Endothelial cell of umbilical vein (primary cell): Measurements from ENCODE around the gene MACROD2. TPM values are rescaled to one million over a fixed set of nuclear protein-coding genes. Genes with fewer than 3 reads are reported as not detected.

Source experiments
- BruUV-seq: library from RNA; stranded (reverse); fragments of 400-500 nt; replicated peaks from 2 replicates; lab custom pipeline; 2021; lab: Mats Ljungman, UMichigan
- CTCF ChIA-PET: fragments of 300-600, 350-600 bp; sonication (Branson Sonifier 250); formaldehyde crosslinking; loops from one replicate; lab custom pipeline; 2021; ENCODE audit warnings: antibody characterized with exemption, inconsistent platforms; lab: Charles Lee
- POLR2A ChIA-PET: fragments of 300-600, 350-600 bp; sonication (Branson Sonifier 250); formaldehyde crosslinking; loops from one replicate; lab custom pipeline; 2021; ENCODE audit warnings: antibody characterized with exemption, inconsistent platforms; lab: Charles Lee
- DNase-seq: peaks from one replicate; pipeline ENCODE4 v3.0.0-alpha.2; 2011; ENCODE audit warnings: low read depth, low spot score
- FAIRE-seq: peaks from 2 replicates; lab custom pipeline; 2011; peaks lifted over from hg19 to GRCh38; lab: Jason Lieb, UNC
- H2AFZ ChIP-seq: 2 replicates; pipeline ENCODE4 v1.6.0; 2012; ENCODE audit warnings: low read depth, low read length, control low read depth, inconsistent platforms
- H3K27ac ChIP-seq: 2 replicates; pipeline ENCODE4 v1.5.1; 2011; ENCODE audit warnings: low read depth, mild to moderate bottlenecking, control low read depth, low read length, moderate library complexity; ENCODE audit not compliant: insufficient read depth
- H3K27me3 ChIP-seq, 2 experiments: 2 replicates each; pipeline versions ENCODE4 v1.6.0 to v1.6.1; 2011; ENCODE audit warnings: low read length in 2 of 2, mixed read lengths in 1 of 2; ENCODE audit not compliant: control insufficient read depth in 2 of 2, insufficient read depth in 2 of 2
- H3K36me3 ChIP-seq, 2 experiments: 2 replicates in 1 of 2; 3 replicates in 1 of 2; pipeline ENCODE4 v1.5.1; 2011; ENCODE audit warnings: low read length in 2 of 2, mild to moderate bottlenecking in 1 of 2, moderate library complexity in 1 of 2; ENCODE audit not compliant: control insufficient read depth in 2 of 2, insufficient read depth in 2 of 2; ENCODE audit errors: extremely low read depth in 1 of 2
- H3K4me1 ChIP-seq: 3 replicates; pipeline ENCODE4 v1.5.1; 2011; ENCODE audit warnings: mild to moderate bottlenecking, low read length; ENCODE audit not compliant: control insufficient read depth, insufficient read depth; ENCODE audit errors: extremely low read depth
- H3K4me2 ChIP-seq: 2 replicates; pipeline ENCODE4 v1.6.1; 2011; ENCODE audit warnings: low read length, control low read depth, mixed read lengths; ENCODE audit not compliant: insufficient read depth
- H3K4me3 ChIP-seq, 3 experiments: fragments of 200-600 bp in 1 of 3; sonication (generic), shearing (Covaris generic) in 1 of 3; replicated peaks in 1 of 3; 2 replicates each; pipeline ENCODE4 v1.5.1; 2011 to 2016; ENCODE audit warnings: control low read depth in 3 of 3, low read length in 3 of 3, mild to moderate bottlenecking in 2 of 3, inconsistent platforms in 1 of 3, low read depth in 1 of 3, moderate library complexity in 1 of 3; ENCODE audit not compliant: insufficient read depth in 1 of 3
- H3K79me2 ChIP-seq: 2 replicates; pipeline ENCODE4 v1.6.0; 2012; ENCODE audit warnings: low read length, inconsistent platforms; ENCODE audit not compliant: control insufficient read depth, insufficient read depth
- H3K9ac ChIP-seq: replicated peaks from 2 replicates; pipeline ENCODE3; 2011; ENCODE audit warnings: low read length, control low read depth; ENCODE audit not compliant: insufficient read depth; ENCODE audit errors: extremely low read depth
- H3K9me1 ChIP-seq: replicated peaks from 3 replicates; pipeline ENCODE4 v1.6.0; 2011; ENCODE audit warnings: mild to moderate bottlenecking, low read length; ENCODE audit not compliant: control insufficient read depth, insufficient read depth; ENCODE audit errors: extremely low read depth
- H3K9me3 ChIP-seq: replicated peaks from 2 replicates; pipeline ENCODE4 v1.5.1; 2012; ENCODE audit warnings: low read length, inconsistent platforms; ENCODE audit not compliant: control insufficient read depth, insufficient read depth
- H4K20me1 ChIP-seq: replicated peaks from 2 replicates; pipeline ENCODE3; 2011; ENCODE audit warnings: mild to moderate bottlenecking, low read length; ENCODE audit not compliant: control insufficient read depth, insufficient read depth; ENCODE audit errors: extremely low read depth
- CTCF ChIP-seq, 2 donors: IDR thresholded peaks; 1 replicate in 1 of 2; 2 replicates in 1 of 2; pipeline ENCODE4 v1.5.1; 2011; ENCODE audit warnings: low read length in 2 of 2, mild to moderate bottlenecking in 2 of 2, moderate library complexity in 2 of 2, control low read depth in 1 of 2, inconsistent platforms in 1 of 2, low read depth in 1 of 2; ENCODE audit not compliant: insufficient read depth in 1 of 2; ENCODE audit errors: extremely low read depth in 1 of 2
- EZH2 ChIP-seq: IDR thresholded peaks from 2 replicates; pipeline ENCODE4 v1.6.1; 2012; ENCODE audit warnings: borderline replicate concordance, low read depth, mild to moderate bottlenecking, moderate library complexity, low read length, inconsistent platforms; ENCODE audit not compliant: severe bottlenecking
- FOS ChIP-seq: IDR thresholded peaks from 2 replicates; pipeline ENCODE4 v1.6.1; 2011; ENCODE audit warnings: mild to moderate bottlenecking, low read length, moderate library complexity, borderline replicate concordance; ENCODE audit not compliant: insufficient read depth
- GATA2 ChIP-seq: IDR thresholded peaks from 2 replicates; pipeline ENCODE4 v1.7.0; 2011; ENCODE audit warnings: low read depth, mild to moderate bottlenecking, moderate library complexity, mixed read lengths, low read length; ENCODE audit not compliant: insufficient read length, insufficient read depth
- JUN ChIP-seq: IDR thresholded peaks from 2 replicates; pipeline ENCODE4 v1.6.1; 2011; ENCODE audit warnings: borderline replicate concordance, low read depth; ENCODE audit not compliant: insufficient read length, insufficient read depth
- MAX ChIP-seq: IDR thresholded peaks from 2 replicates; pipeline ENCODE4 v1.6.1; 2011; ENCODE audit not compliant: insufficient read depth, insufficient read length
- MYC ChIP-seq: IDR thresholded peaks from one replicate; pipeline ENCODE4 v1.6.1; 2011; ENCODE audit warnings: mild to moderate bottlenecking, low read depth, low read length
- POLR2A ChIP-seq: IDR thresholded peaks from 2 replicates; pipeline ENCODE4 v1.6.1; 2012; ENCODE audit warnings: low read depth, mild to moderate bottlenecking, control low read depth, low read length
- POLR2AphosphoS5 ChIP-seq: IDR thresholded peaks from 2 replicates; pipeline ENCODE4 v1.6.1; 2012; ENCODE audit warnings: low read depth, mild to moderate bottlenecking, control low read depth, low read length, moderate library complexity; ENCODE audit not compliant: insufficient read depth
- dilution Hi-C: fragments of 300-500 bp; cut with MboI; formaldehyde crosslinking; loops from one replicate; pipeline ENCODE4 v1.15.0; 2019; ENCODE audit warnings: low sequenced_read_pairs; ENCODE audit not compliant: extremely low pct_ligation_motif_present
- intact Hi-C: fragments of 100-400 bp; cut with micrococcal nuclease; formaldehyde crosslinking; loops from one replicate; pipeline ENCODE4 v1.10.0; 2022
- polyA plus RNA-seq, 4 experiments: library from polyadenylated mRNA; depleted of rRNA in 3 of 4; stranded (reverse) in 3 of 4; unstranded in 1 of 4; fragments of >200 nt; gene quantifications; 2 replicates each; pipeline versions ENCODE4 v1.2.1 to v1.2.3, GENCODE V29; 2011 to 2012; ENCODE audit warnings: missing spikeins in 1 of 4
- total RNA-seq: library from RNA; stranded (reverse); gene quantifications from 2 replicates; pipeline ENCODE4 v1.2.3, GENCODE V29; 2021

Gene MACROD2
- total and polyA plus RNA-seq, 2 donors (not counting 3 experiments of a cell fraction or from before 2014, with no cell fraction given) = 0.11 to 0.73 TPM

GRCh38 chr20:15599961-15600360 is 1604.6 kb downstream of the MACROD2 start:
- no peak overlapping the region for H3K4me3 ChIP-seq
- H3K9me3 ChIP-seq = no peaks in the 10 kb centered on the region
- ChIA-PET CTCF (no interaction called here), POLR2A (no interaction called here)
- no peaks in the 10 kb centered on the region for H3K9me1 ChIP-seq
- no peaks in the 10 kb centered on the region for H3K4me1 ChIP-seq
- dilution Hi-C loops (no loop called here), intact Hi-C loops (no loop called here)
- H4K20me1 ChIP-seq = no peaks in the 10 kb centered on the region
- H3K79me2 ChIP-seq = no peaks in the 10 kb centered on the region
- DNase-seq (no peak), FAIRE-seq (no peak)
- no TSS peak for BruUV-seq
- H3K4me2 ChIP-seq = no peak overlapping the region
- H2AFZ ChIP-seq = no peak overlapping the region
- H3K9ac ChIP-seq = no peak overlapping the region
- no peaks in the 10 kb centered on the region for H3K27me3 ChIP-seq
- TF ChIP-seq POLR2AphosphoS5 = no peak
- TF ChIP-seq POLR2A = no peak
- TF ChIP-seq FOS = no peak
- no peak for TF ChIP-seq MYC
- TF ChIP-seq MAX = no peak
- TF ChIP-seq CTCF (IDR thresholded peaks at IDR 0.05; ENCODE audit: extremely low read depth in 1 of 2, insufficient read depth in 1 of 2, low read depth in 1 of 2, low read length in 2 of 2) = no peak
- no peak for TF ChIP-seq JUN
- no peak for TF ChIP-seq EZH2
- TF ChIP-seq GATA2 = no peak
- H3K36me3 ChIP-seq = no peaks in the 10 kb centered on the region
- no peak overlapping the region for H3K27ac ChIP-seq
